Ascending aorta (tissue), 2 donors: ENCODE data around the gene TMEM18. TPM values are rescaled to one million over a fixed set of nuclear protein-coding genes. Genes with fewer than 3 reads are reported as not detected.
A peak's percentile ranks its signal among the peaks of the same experiment; 100 is the strongest.

Source experiments
- DNase-seq, 2 donors: peaks; one replicate each; pipeline ENCODE4 v3.0.0-alpha.2; 2019; ENCODE audit warnings: low spot score in 2 of 2
- H3K27ac ChIP-seq, 2 donors: fragments of 200-600 bp; sonication (generic); one replicate each; pipeline ENCODE4 v1.5.1; 2016 to 2017; ENCODE audit warnings: mild to moderate bottlenecking in 1 of 2
- H3K27me3 ChIP-seq: fragments of 200-600 bp; sonication (generic); one replicate; pipeline ENCODE4 v1.5.1; 2017
- H3K36me3 ChIP-seq, 2 donors: fragments of 200-600 bp; sonication (generic); one replicate each; pipeline ENCODE4 v1.5.1; 2016
- H3K4me1 ChIP-seq, 2 donors: fragments of 200-600 bp; sonication (generic); one replicate each; pipeline ENCODE4 v1.5.1; 2016 to 2017; ENCODE audit warnings: mild to moderate bottlenecking in 1 of 2
- H3K4me3 ChIP-seq, 2 donors: fragments of 200-600 bp; sonication (generic); one replicate each; pipeline ENCODE4 v1.5.1; 2016 to 2017; ENCODE audit warnings: mild to moderate bottlenecking in 1 of 2
- H3K9me3 ChIP-seq, 2 donors: fragments of 200-600 bp; sonication (generic); one replicate each; pipeline ENCODE4 v1.5.1; 2016
- intact Hi-C: fragments of 100-400 bp; cut with DNase I; formaldehyde crosslinking; loops from one replicate; pipeline ENCODE4 v1.15.1; 2023
- total RNA-seq: library from RNA; depleted of rRNA; stranded (reverse); fragments of >200 nt; gene quantifications from one replicate; pipeline ENCODE4 v1.1.0, GENCODE V29; 2016
- TF ChIP-seq, protein P1 (sequence below), 3 experiments: fragments of 200-600 bp in 2 of 3; fragments of 450-650 bp in 1 of 3; sonication (generic) in 2 of 3; IDR thresholded peaks; one replicate each; pipeline ENCODE4 v1.5.1; 2016 to 2019; ENCODE audit warnings: antibody characterized with exemption in 3 of 3, mild to moderate bottlenecking in 1 of 3, moderate library complexity in 1 of 3

TMEM18 gene
- total RNA-seq, 1 donor from 2014 or later, result 6.4 TPM

- Histone ChIP-seq H3K27me3 (no peaks in the 10 kb centered on the region), H3K4me1 (peaks cover 0 to 6% of the 10 kb centered on the region in 2 donors), H3K4me3 (no peak overlapping the region), H3K36me3 (no peaks in the 10 kb centered on the region), H3K9me3 (no peaks in the 10 kb centered on the region), H3K27ac (no peak overlapping the region)
- TF ChIP-seq, protein P1, sequence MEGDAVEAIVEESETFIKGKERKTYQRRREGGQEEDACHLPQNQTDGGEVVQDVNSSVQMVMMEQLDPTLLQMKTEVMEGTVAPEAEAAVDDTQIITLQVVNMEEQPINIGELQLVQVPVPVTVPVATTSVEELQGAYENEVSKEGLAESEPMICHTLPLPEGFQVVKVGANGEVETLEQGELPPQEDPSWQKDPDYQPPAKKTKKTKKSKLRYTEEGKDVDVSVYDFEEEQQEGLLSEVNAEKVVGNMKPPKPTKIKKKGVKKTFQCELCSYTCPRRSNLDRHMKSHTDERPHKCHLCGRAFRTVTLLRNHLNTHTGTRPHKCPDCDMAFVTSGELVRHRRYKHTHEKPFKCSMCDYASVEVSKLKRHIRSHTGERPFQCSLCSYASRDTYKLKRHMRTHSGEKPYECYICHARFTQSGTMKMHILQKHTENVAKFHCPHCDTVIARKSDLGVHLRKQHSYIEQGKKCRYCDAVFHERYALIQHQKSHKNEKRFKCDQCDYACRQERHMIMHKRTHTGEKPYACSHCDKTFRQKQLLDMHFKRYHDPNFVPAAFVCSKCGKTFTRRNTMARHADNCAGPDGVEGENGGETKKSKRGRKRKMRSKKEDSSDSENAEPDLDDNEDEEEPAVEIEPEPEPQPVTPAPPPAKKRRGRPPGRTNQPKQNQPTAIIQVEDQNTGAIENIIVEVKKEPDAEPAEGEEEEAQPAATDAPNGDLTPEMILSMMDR (IDR thresholded peaks at IDR 0.05), result no peak
- DNase-seq, result no peak
- intact Hi-C loops, result no loop called here
Measured at GRCh38 chr2:641164-641871, 35.9 kb downstream of the TMEM18 start.

DNA sequence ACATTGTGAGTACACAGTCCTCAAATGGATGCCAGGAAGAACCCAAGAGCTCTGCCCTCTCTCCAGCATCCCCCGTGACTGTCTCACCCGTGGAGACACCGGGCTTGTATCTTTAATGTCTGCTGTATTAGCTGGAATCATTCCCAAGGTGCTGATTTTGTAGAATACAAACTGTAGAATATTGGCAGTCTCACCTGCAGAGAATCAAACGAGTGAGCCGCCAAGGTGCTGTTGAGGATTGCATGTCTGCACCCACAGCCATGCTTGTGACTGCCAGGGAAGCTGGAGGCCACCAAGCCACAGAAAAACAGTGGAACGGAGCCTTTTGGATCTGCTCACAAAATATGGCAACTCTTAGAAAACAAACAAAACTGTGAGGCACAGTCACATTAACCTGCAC is 37.5 kb downstream of the TMEM18 start:
- H3K4me3 ChIP-seq, result no peak overlapping the region
- no peaks in the 10 kb centered on the region for H3K36me3 ChIP-seq
- H3K27ac ChIP-seq, result no peak overlapping the region
- intact Hi-C loops, result loop anchor here (10.0 kb wide), 1 partner anchor 395 kb away; no protein-coding TSS in a partner anchor
- no peaks in the 10 kb centered on the region for H3K27me3 ChIP-seq
- peaks cover 0 to 6% of the 10 kb centered on the region in 2 donors for H3K4me1 ChIP-seq
- TF ChIP-seq, protein P1 (IDR thresholded peaks at IDR 0.05), result no peak
- DNase-seq, result no peak
- no peaks in the 10 kb centered on the region for H3K9me3 ChIP-seq

- no peaks in the 10 kb centered on the region for H3K36me3 ChIP-seq
- peaks cover 0 to 6% of the 10 kb centered on the region in 2 donors for H3K4me1 ChIP-seq
- TF ChIP-seq, protein P1 (IDR thresholded peaks at IDR 0.05), result no peak
- intact Hi-C loops, result loop anchor here (1.0 to 10.0 kb wide), 2 partner anchors 393 to 466 kb away; no protein-coding TSS in a partner anchor
- H3K27me3 ChIP-seq, result no peaks in the 10 kb centered on the region
- H3K27ac ChIP-seq, result no peak overlapping the region
- H3K4me3 ChIP-seq, result no peak overlapping the region
- no peak for DNase-seq
- H3K9me3 ChIP-seq, result no peaks in the 10 kb centered on the region
Measured at GRCh38 chr2:637804-638203, 39.4 kb downstream of the TMEM18 start.

- Histone ChIP-seq H3K9me3 (no peaks in the 10 kb centered on the region), H3K27ac (no peak overlapping the region), H3K36me3 (no peaks in the 10 kb centered on the region), H3K27me3 (no peaks in the 10 kb centered on the region), H3K4me3 (peak overlapping the region in 1 of 2 donors; percentile 45), H3K4me1 (peaks cover 0 to 6% of the 10 kb centered on the region in 2 donors)
- no peak for DNase-seq
- TF ChIP-seq, protein P1 (IDR thresholded peaks at IDR 0.05), result no peak
- intact Hi-C loops, result loop anchor here (1.0 to 10.0 kb wide), 2 partner anchors 393 to 465 kb away; no protein-coding TSS in a partner anchor
Measured at GRCh38 chr2:637406-637776, 39.8 kb downstream of the TMEM18 start.

DNA sequence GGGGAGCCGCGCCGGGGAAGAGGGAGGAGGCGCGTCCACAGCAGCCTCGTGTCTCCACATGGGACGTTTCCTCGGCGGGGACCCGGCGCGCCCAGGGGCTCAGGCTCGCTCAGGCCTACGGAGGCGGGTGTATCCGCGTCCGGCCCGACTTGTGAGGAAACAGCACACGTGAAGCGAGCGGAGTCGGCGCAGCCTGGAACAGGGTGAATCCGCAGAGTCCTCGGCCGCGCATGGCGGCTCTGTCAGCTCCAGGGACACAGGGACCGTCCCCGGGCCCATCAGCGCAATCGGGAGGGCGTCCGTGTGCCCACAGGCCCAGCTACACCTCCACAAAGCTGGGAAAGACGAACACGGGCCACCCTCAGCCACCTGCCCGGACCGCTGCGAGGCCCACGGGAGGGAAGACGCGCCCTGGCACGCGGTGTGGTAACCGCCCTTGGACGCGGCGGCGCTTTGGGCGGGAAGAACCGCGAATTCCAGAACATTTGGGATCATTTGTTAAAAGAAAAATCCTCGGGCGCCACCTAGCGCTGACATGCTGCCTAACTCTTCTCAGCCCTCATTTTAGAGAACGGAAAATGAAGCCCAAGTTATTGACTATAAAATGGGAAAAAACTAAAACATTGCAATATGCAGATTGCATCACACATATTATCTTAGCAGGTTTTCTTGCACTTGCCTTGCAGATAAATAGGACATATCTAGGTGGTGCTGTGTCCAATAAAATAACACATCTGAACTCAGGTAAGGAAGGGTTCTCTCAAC is 40.4 kb downstream of the TMEM18 start:
- Histone ChIP-seq H3K27ac (no peak overlapping the region), H3K4me3 (peak overlapping the region; percentile 45 to 64)

More for the DNA sequence above, 40.4 kb downstream of the TMEM18 start:
- H3K27me3 ChIP-seq, result no peaks in the 10 kb centered on the region
- H3K4me1 ChIP-seq, result peaks cover 0 to 6% of the 10 kb centered on the region in 2 donors
- TF ChIP-seq, protein P1 (IDR thresholded peaks at IDR 0.05), result peak; percentile 65 to 87 (median 69)
- no peaks in the 10 kb centered on the region for H3K9me3 ChIP-seq
- peak in 1 of 2 donors; percentile 78 for DNase-seq
- intact Hi-C loops, result loop anchor here (1.0 to 10.0 kb wide), 2 partner anchors 392 to 465 kb away; no protein-coding TSS in a partner anchor
- H3K36me3 ChIP-seq, result no peaks in the 10 kb centered on the region
